HFFc6 (cell line): ENCODE measurements around the gene GAMT. TPM values are rescaled to one million over a fixed set of nuclear protein-coding genes. Genes with fewer than 3 reads are reported as not detected.

ENCODE experiments used
- DNase-seq: peaks from one replicate; pipeline ENCODE4 v3.0.0-alpha.2; 2018
- H3K27ac Mint-ChIP-seq: 2 replicates; pipeline ENCODE4 v1.8.0; 2020; ENCODE audit warnings: mild to moderate bottlenecking, mixed read lengths
- H3K27me3 Mint-ChIP-seq: 2 replicates; pipeline ENCODE4 v1.8.0; 2021; ENCODE audit warnings: mild to moderate bottlenecking, moderate library complexity, mixed read lengths; ENCODE audit not compliant: insufficient read depth
- H3K36me3 Mint-ChIP-seq: 2 replicates; pipeline ENCODE4 v1.8.0; 2021; ENCODE audit warnings: low read depth, mixed read lengths
- H3K4me1 Mint-ChIP-seq: 2 replicates; pipeline ENCODE4 v1.8.0; 2020; ENCODE audit warnings: low read depth, mixed read lengths
- H3K4me3 Mint-ChIP-seq: 2 replicates; pipeline ENCODE4 v1.8.0; 2020; ENCODE audit warnings: mild to moderate bottlenecking, moderate library complexity, mixed read lengths
- H3K9me3 Mint-ChIP-seq: 2 replicates; pipeline ENCODE4 v1.8.0; 2020; ENCODE audit warnings: mild to moderate bottlenecking, mixed read lengths
- CTCF ChIP-seq: fragments of 200-600 bp; sonication (generic); IDR thresholded peaks from 2 replicates; pipeline ENCODE4 v1.5.0; 2021; ENCODE audit warnings: antibody characterized with exemption, mild to moderate bottlenecking
- total RNA-seq, 6 experiments: library from RNA; stranded (reverse); fragmentation: NEBNext Ultra II Directional; extraction: Animal tissue kit (Norgen Biotek cat#: 25700); gene quantifications; 2 replicates in 1 of 6; 3 replicates in 5 of 6; pipeline ENCODE4 v1.2.3, GENCODE V29; 2021

GAMT gene
- total RNA-seq, 6 experiments from 2014 or later: 55.2 to 71.3 (median 67.7) TPM

GRCh38 chr19:1423436-1424191 is 22.3 kb upstream of the GAMT start:
- no peak for DNase-seq
- Mint-ChIP-seq H3K27me3 (peaks cover 1% of the 10 kb centered on the region; the same call in 1 of the 2 replicates), H3K36me3 (peaks cover 18% of the 10 kb centered on the region), H3K4me3 (no peak overlapping the region), H3K27ac (no peak overlapping the region; the same call in 1 of the 2 replicates), H3K4me1 (no peaks in the 10 kb centered on the region), H3K9me3 (no peaks in the 10 kb centered on the region)
- no peak for TF ChIP-seq CTCF

- H3K4me1 Mint-ChIP-seq: no peaks in the 10 kb centered on the region
- no peak overlapping the region for H3K4me3 Mint-ChIP-seq
- no peak for DNase-seq
- H3K9me3 Mint-ChIP-seq: no peaks in the 10 kb centered on the region
- no peak for TF ChIP-seq CTCF
- H3K27me3 Mint-ChIP-seq: no peaks in the 10 kb centered on the region; the same call in 1 of the 2 replicates
- H3K27ac Mint-ChIP-seq: no peak overlapping the region
- peaks cover 18% of the 10 kb centered on the region for H3K36me3 Mint-ChIP-seq
Observed at GRCh38 chr19:1422943-1423342, 21.6 kb upstream of the GAMT start.

GRCh38 chr19:1422360-1422759 is 21.0 kb upstream of the GAMT start:
- Mint-ChIP-seq H3K36me3 (peaks cover 22% of the 10 kb centered on the region), H3K27me3 (no peaks in the 10 kb centered on the region; the same call in 1 of the 2 replicates)

GRCh38 chr19:1421958-1422305 is 20.6 kb upstream of the GAMT start:
- H3K9me3 Mint-ChIP-seq: no peaks in the 10 kb centered on the region
- peaks cover 22% of the 10 kb centered on the region for H3K36me3 Mint-ChIP-seq
- H3K4me3 Mint-ChIP-seq: no peak overlapping the region
- TF ChIP-seq CTCF: no peak
- DNase-seq: no peak
- no peak overlapping the region for H3K27ac Mint-ChIP-seq
- H3K4me1 Mint-ChIP-seq: peaks cover 7% of the 10 kb centered on the region
- no peaks in the 10 kb centered on the region; the same call in 1 of the 2 replicates for H3K27me3 Mint-ChIP-seq

More at GRCh38 chr19:1422360-1422759, 21.0 kb upstream of the GAMT start:
- no peaks in the 10 kb centered on the region for H3K9me3 Mint-ChIP-seq
- peaks cover 4% of the 10 kb centered on the region for H3K4me1 Mint-ChIP-seq
- DNase-seq: no peak
- H3K4me3 Mint-ChIP-seq: no peak overlapping the region
- H3K27ac Mint-ChIP-seq: no peak overlapping the region
- no peak for TF ChIP-seq CTCF

GRCh38 chr19:1421218-1421957 is 20.0 kb upstream of the GAMT start:
- H3K4me1 Mint-ChIP-seq: peaks cover 9% of the 10 kb centered on the region
- no peak for DNase-seq
- H3K27ac Mint-ChIP-seq: no peak overlapping the region
- H3K9me3 Mint-ChIP-seq: no peaks in the 10 kb centered on the region
- TF ChIP-seq CTCF: no peak
- peaks cover 22% of the 10 kb centered on the region for H3K36me3 Mint-ChIP-seq
- no peak overlapping the region for H3K4me3 Mint-ChIP-seq
- no peaks in the 10 kb centered on the region; the same call in 1 of the 2 replicates for H3K27me3 Mint-ChIP-seq
